ENCODE data around the gene FATE1.

FATE1 gene

DNA sequence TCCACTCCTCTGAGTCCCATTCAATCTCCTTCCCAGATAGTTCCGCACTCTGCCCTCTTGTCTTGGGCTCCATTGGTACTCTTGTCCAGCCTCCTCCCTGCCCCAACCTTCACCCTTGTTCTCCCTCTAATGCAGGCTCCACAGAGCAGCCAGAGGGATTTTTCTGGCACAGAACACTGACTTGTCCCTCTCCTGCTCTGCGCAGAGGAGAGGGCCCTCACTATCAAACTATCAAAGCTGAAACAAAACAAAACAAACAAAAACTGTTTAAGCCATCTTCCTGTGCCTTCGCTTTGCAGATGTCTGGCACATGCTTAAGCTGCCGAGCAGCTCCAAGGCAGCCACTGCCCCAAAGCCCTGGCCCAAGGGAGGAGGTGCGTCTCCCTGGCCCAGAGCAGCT is 21.7 kb downstream of the FATE1 start:
- Histone ChIP-seq H3K27ac (no peak overlapping the region), H3K4me3 (no peak overlapping the region)

GRCh38 chrX:151738751-151739150 is 22.9 kb downstream of the FATE1 start:
- H3K27ac ChIP-seq, result no peak overlapping the region
- H3K4me3 ChIP-seq, result no peak overlapping the region

DNA sequence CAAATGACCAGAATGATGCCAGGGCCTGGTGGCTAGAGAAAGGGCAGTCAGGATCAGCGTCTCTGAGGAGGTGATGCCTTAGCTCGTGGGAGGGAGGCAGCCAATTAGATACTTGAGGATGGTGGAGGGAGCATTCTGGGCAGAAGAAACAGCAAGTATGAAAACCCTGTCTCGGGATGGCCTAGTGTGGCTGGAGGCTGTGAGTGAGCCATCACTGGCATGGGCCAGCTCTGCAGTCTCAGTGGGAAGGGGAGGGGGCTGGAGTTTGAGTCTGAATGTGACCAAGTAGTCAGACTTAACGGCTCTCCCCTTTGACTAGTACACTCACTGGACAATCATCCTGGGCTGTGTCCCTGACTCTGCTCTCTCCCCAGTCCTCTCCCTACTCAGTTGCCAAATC is 25.8 kb downstream of the FATE1 start:
- Histone ChIP-seq H3K27ac (no peak overlapping the region), H3K4me3 (no peak overlapping the region)

- Histone ChIP-seq H3K4me3 (no peak overlapping the region), H3K27ac (no peak overlapping the region)
These were observed 26.5 kb downstream of the FATE1 start for GRCh38 chrX:151742311-151742710.

DNA sequence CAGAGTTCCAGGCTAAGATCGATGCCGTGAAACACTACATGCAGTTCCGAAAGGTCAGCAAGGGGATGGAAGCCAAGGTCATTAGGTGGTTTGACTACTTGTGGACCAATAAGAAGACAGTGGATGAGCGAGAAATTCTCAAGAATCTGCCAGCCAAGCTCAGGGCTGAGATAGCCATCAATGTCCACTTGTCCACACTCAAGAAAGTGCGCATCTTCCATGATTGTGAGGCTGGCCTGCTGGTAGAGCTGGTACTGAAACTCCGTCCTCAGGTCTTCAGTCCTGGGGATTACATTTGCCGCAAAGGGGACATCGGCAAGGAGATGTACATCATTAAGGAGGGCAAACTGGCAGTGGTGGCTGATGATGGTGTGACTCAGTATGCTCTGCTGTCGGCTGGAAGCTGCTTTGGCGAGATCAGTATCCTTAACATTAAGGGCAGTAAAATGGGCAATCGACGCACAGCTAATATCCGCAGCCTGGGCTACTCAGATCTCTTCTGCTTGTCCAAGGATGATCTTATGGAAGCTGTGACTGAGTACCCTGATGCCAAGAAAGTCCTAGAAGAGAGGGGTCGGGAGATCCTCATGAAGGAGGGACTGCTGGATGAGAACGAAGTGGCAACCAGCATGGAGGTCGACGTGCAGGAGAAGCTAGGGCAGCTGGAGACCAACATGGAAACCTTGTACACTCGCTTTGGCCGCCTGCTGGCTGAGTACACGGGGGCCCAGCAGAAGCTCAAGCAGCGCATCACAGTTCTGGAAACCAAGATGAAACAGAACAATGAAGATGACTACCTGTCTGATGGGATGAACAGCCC is 28.0 kb downstream of the FATE1 start:
- H3K27ac ChIP-seq, result no peak overlapping the region
- H3K4me3 ChIP-seq, result no peak overlapping the region

DNA sequence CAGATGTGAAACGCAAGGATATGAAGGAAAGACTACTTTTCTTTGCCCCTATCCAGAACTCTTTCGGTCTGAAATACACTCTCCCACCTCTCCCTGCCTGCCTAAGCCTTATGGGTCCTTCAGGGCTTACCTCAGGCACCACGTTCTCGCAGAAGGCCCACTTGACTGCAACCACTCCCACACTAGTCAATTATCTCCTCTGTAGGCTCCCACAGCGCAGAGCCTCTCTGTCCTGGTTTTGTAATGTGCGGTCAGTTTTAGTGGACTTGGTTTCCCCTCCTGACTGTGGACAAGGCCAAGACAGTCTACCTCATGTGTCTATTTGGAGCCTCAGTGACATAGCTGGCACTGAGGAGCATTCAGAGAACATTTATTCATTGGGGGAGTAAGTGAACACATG is 29.8 kb downstream of the FATE1 start:
- Histone ChIP-seq H3K27ac (no peak overlapping the region), H3K4me3 (no peak overlapping the region)

- Histone ChIP-seq H3K4me3 (no peak overlapping the region), H3K27ac (no peak overlapping the region)
These were observed 30.7 kb downstream of the FATE1 start for GRCh38 chrX:151746502-151746901.

GRCh38 chrX:151750511-151750910 is 34.7 kb downstream of the FATE1 start:
- Histone ChIP-seq H3K27ac (no peak overlapping the region), H3K4me3 (no peak overlapping the region)

DNA sequence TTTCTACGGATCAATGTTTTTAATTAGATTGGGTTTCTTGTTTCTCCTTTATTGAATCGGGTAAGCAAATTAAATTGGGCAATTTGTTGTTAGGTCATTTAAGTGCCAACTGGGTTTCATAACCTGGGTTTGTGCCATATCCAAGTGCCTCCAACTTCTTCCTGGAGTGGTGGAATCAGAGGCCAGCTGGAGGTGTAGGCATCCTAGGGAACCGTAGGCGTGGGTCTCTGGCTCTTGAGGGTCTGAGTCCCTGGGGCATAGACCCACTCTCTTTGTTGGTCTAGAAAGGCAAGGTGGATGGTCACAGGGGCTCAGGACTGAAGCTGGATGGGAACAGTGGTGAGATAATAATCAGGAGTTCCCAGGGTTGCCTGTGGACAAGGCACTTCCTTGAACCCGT is 37.0 kb downstream of the FATE1 start:
- H3K4me3 ChIP-seq, result no peak overlapping the region
- no peak overlapping the region for H3K27ac ChIP-seq

DNA sequence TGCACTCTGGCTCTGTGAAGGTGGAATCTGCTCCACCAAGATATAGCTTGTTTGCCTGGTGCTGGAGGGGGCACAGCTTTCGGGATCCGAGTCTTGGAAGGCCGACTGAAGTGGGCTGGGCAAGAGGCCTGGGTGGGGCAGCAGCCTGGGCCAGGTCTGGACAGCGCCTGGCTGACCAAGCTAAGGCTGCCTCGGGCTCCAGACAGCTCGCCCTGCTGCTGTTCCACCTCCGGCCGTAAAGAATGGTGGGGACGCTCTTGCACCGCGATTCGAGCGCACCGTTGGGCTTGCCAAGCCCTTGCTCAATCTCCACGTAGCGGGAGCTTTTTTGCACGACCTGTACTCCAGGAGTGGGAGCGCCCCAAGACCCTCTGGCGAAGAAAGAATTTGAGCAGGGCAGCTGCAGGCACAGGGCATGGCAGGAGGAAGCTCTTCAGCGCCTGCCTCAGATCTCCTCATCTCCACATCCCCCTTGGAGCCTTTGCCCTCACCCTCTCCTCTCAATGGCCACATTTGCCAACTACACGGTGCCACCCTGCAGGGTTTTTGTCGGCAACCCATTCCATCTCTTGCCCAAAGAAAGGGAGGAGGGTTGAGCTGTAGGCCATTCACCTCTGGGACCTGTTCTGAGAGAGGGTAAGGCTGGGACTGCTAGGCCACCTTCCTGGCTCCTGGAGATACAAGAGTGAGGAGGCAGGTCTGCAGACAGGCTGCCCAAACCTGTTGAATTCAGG is 37.6 kb downstream of the FATE1 start:
- Histone ChIP-seq H3K4me3 (no peak overlapping the region), H3K27ac (no peak overlapping the region)

- H3K4me3 ChIP-seq, result no peak overlapping the region
- no peak overlapping the region for H3K27ac ChIP-seq
These were observed 38.2 kb downstream of the FATE1 start for GRCh38 chrX:151754047-151754429.

DNA sequence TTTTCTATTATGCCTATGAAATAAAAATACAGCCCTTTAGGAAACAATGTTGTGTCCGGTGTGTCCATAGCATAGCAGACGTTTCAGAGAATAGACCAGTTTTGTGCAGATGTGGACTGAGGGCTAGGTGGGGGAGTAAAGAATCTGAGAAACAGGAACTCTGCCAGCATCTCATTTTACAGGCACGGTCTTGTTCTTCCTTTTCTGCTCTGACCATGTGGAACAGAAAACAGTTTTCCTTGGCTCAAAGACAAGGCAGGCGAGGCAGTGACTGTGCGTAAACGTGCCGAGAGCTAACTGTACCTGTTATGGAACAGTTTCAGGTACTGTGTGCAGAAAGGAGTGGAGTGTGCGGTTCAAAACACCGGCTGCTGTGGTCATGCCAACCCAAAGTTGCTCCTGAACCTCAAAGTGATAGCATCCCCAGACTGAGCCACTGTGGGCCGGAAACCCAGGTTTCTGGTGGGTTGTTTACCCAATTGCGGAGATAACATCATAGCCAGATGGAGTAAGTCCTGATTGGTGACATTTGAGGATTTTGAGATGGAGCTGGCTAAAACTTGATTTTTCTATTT is 38.9 kb downstream of the FATE1 start:
- Histone ChIP-seq H3K4me3 (no peak overlapping the region), H3K27ac (no peak overlapping the region)

DNA sequence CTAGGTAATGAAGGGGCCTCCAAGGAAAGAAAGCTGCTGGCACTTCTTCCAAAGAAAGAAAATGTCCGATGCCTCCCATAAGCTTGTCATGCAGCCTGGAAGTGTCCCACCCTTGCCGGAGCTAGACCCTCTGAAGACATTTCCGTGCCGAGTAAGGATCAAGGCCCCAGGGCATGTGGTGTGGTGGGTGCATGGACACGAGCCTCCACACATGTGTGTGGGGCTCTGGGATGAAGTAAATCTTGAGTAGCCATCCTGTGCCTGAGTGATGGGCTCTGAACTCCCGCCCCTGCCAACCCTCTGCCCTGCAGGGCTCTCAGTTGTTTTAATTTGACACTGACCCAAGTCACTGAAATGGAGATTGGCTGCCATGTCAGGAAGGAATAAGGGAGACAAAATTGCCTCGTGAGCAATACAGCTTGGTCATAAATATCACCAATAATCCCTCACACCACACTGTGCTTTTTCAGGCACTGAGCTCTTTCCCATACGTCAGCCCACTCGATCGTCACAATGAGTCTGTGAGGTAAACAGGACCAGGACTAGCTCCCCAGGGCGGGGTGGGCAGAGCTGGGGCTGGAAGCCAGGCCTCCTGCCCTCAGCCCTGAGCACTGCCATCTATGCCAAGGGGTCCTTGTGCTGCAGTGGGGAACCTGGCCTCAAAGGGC is 43.3 kb downstream of the FATE1 start:
- Histone ChIP-seq H3K27ac (no peak overlapping the region), H3K4me3 (no peak overlapping the region)

DNA sequence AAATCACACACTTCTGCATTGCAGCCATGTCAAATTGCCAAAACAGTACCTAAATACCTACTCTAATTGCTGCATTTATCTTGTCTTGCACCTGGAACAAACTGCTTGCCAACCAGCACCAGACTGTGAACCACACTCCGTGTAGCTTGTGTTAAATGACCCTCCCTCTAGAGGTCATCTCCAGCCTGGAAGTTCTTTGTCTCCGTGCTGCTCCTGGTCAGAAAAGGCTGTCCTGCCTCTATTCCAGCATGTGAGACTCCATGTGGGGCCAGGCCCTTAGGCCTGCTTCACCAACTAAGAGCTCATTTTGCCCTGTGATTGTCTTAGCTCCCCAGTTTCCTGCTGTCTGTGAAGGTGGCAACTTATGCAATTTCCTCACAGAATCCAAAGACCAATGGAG is 47.0 kb downstream of the FATE1 start:
- Histone ChIP-seq H3K4me3 (no peak overlapping the region), H3K27ac (no peak overlapping the region)

- Histone ChIP-seq H3K4me3 (no peak overlapping the region), H3K27ac (no peak overlapping the region)
These were observed 47.9 kb downstream of the FATE1 start for GRCh38 chrX:151763711-151764110.

GRCh38 chrX:151765026-151765425 is 49.2 kb downstream of the FATE1 start:
- Histone ChIP-seq H3K4me3 (no peak overlapping the region), H3K27ac (no peak overlapping the region)

GRCh38 chrX:151771726-151772125 is 55.9 kb downstream of the FATE1 start:
- H3K4me3 ChIP-seq, result no peak overlapping the region
- H3K27ac ChIP-seq, result no peak overlapping the region

Measured in skin epidermis (tissue), 12 donors.